Activated B cell treated with CpG ODN at 0.5 μM for 24 hours (primary cell): ENCODE measurements around the gene TEF. TPM values are rescaled to one million over a fixed set of nuclear protein-coding genes. Genes with fewer than 3 reads are reported as not detected.

Experiments
- ATAC-seq: fragments of 200-7000 bp; cut with Tn5 transposase; one replicate; pipeline ENCODE4 v1.10.0; 2021; ENCODE audit warnings: low read depth, mild to moderate bottlenecking, moderate library complexity
- CTCF ChIA-PET: fragments of 350-600 bp; sonication (Branson Sonifier 250); formaldehyde crosslinking; loops from one replicate; lab custom pipeline; 2021; ENCODE audit warnings: antibody characterized with exemption; lab: Charles Lee
- POLR2A ChIA-PET: fragments of 350-600 bp; sonication (Branson Sonifier 250); formaldehyde crosslinking; loops from one replicate; lab custom pipeline; 2021; ENCODE audit warnings: antibody characterized with exemption; lab: Charles Lee
- DNase-seq: peaks from one replicate; pipeline ENCODE4 v3.0.0; 2022
- H3K27ac Mint-ChIP-seq: one replicate; pipeline ENCODE4 v1.8.0; 2020; ENCODE audit warnings: mixed read lengths
- H3K27me3 Mint-ChIP-seq: one replicate; pipeline ENCODE4 v1.8.0; 2021; ENCODE audit warnings: mixed read lengths
- H3K36me3 Mint-ChIP-seq: one replicate; pipeline ENCODE4 v1.8.0; 2021; ENCODE audit warnings: low read depth, mixed read lengths
- H3K4me1 Mint-ChIP-seq: one replicate; pipeline ENCODE4 v1.8.0; 2021; ENCODE audit warnings: mixed read lengths
- H3K4me3 Mint-ChIP-seq: one replicate; pipeline ENCODE4 v1.8.0; 2020; ENCODE audit warnings: mild to moderate bottlenecking, mixed read lengths
- H3K9me3 Mint-ChIP-seq: one replicate; pipeline ENCODE4 v1.8.0; 2020; ENCODE audit warnings: mixed read lengths
- CTCF ChIP-seq: fragments of 200-600 bp; IDR thresholded peaks from one replicate; pipeline ENCODE4 v1.8.0; 2022; ENCODE audit warnings: antibody characterized with exemption, mild to moderate bottlenecking
- intact Hi-C: fragments of 100-400 bp; cut with micrococcal nuclease; formaldehyde crosslinking; loops from one replicate; pipeline ENCODE4 v1.15.1; 2024
- total RNA-seq: library from RNA; stranded (reverse); gene quantifications from 2 replicates; pipeline ENCODE4 v1.2.3, GENCODE V29; 2022

TEF gene
- total RNA-seq, 1 donor from 2014 or later, result 5.2 TPM

- CTCF ChIA-PET, result no interaction called here
- Mint-ChIP-seq H3K27ac (no peak overlapping the region), H3K4me3 (no peak overlapping the region), H3K4me1 (no peaks in the 10 kb centered on the region), H3K27me3 (no peaks in the 10 kb centered on the region), H3K9me3 (no peaks in the 10 kb centered on the region), H3K36me3 (peaks cover 90% of the 10 kb centered on the region)
- no peak for TF ChIP-seq CTCF
- DNase-seq, result no peak
- intact Hi-C loops, result no loop called here
- POLR2A ChIA-PET, result interaction anchor here (0.7 kb wide), 1 partner anchor 13 kb away, joined by 4 read pairs; no protein-coding TSS in a partner anchor
- ATAC-seq, result no peak
Observed at GRCh38 chr22:41347066-41347859, 34.5 kb upstream of the TEF start.

GRCh38 chr22:41348964-41349484 lies 32.7 kb upstream of the TEF start:
- ChIA-PET POLR2A (no interaction called here), CTCF (no interaction called here)
- intact Hi-C loops, result no loop called here
- no peaks in the 10 kb centered on the region for H3K4me1 Mint-ChIP-seq
- no peak overlapping the region for H3K27ac Mint-ChIP-seq
- H3K9me3 Mint-ChIP-seq, result no peaks in the 10 kb centered on the region
- ATAC-seq (no peak), DNase-seq (no peak)
- no peaks in the 10 kb centered on the region for H3K27me3 Mint-ChIP-seq
- H3K4me3 Mint-ChIP-seq, result no peak overlapping the region
- peaks cover 89% of the 10 kb centered on the region for H3K36me3 Mint-ChIP-seq
- no peak for TF ChIP-seq CTCF

- TF ChIP-seq CTCF, result no peak
- POLR2A ChIA-PET, result no interaction called here
- DNase-seq (no peak), ATAC-seq (no peak)
- CTCF ChIA-PET, result no interaction called here
- intact Hi-C loops, result no loop called here
- no peak overlapping the region for H3K4me3 Mint-ChIP-seq
- H3K27ac Mint-ChIP-seq, result no peak overlapping the region
- no peaks in the 10 kb centered on the region for H3K27me3 Mint-ChIP-seq
- no peaks in the 10 kb centered on the region for H3K4me1 Mint-ChIP-seq
- H3K36me3 Mint-ChIP-seq, result peaks cover 89% of the 10 kb centered on the region
- no peaks in the 10 kb centered on the region for H3K9me3 Mint-ChIP-seq
Observed at GRCh38 chr22:41350087-41350486, 31.7 kb upstream of the TEF start.

GRCh38 chr22:41351011-41351410 lies 30.7 kb upstream of the TEF start:
- H3K36me3 Mint-ChIP-seq, result peaks cover 93% of the 10 kb centered on the region
- intact Hi-C loops, result no loop called here
- H3K4me3 Mint-ChIP-seq, result no peak overlapping the region
- ATAC-seq (no peak), DNase-seq (no peak)
- no peaks in the 10 kb centered on the region for H3K4me1 Mint-ChIP-seq
- CTCF ChIA-PET, result no interaction called here
- POLR2A ChIA-PET, result no interaction called here
- no peak for TF ChIP-seq CTCF
- no peak overlapping the region for H3K27ac Mint-ChIP-seq
- H3K9me3 Mint-ChIP-seq, result no peaks in the 10 kb centered on the region
- no peaks in the 10 kb centered on the region for H3K27me3 Mint-ChIP-seq

GRCh38 chr22:41352058-41352457 lies 29.7 kb upstream of the TEF start:
- DNase-seq (no peak), ATAC-seq (no peak)
- Mint-ChIP-seq H3K27ac (no peak overlapping the region), H3K36me3 (peaks cover 94% of the 10 kb centered on the region), H3K4me3 (no peak overlapping the region), H3K9me3 (no peaks in the 10 kb centered on the region), H3K27me3 (no peaks in the 10 kb centered on the region), H3K4me1 (no peaks in the 10 kb centered on the region)
- intact Hi-C loops, result no loop called here
- ChIA-PET POLR2A (no interaction called here), CTCF (no interaction called here)
- TF ChIP-seq CTCF, result no peak
